Activated T-cell treated with anti-CD3 and anti-CD28 coated beads, Interleukin-2, amount 50 U/mL, for 72 hours (primary cell): Measurements from ENCODE around the gene TTC8. TPM values are rescaled to one million over a fixed set of nuclear protein-coding genes. Genes with fewer than 3 reads are reported as not detected.
"Not testable (repeated sequence)": the region's sequence is repeated elsewhere in the genome, so short reads cannot be mapped to it uniquely, and the experiment has no call there.

Source experiments
- ATAC-seq, 2 donors: fragments of 150-1000 bp; cut with Tn5 transposase; replicated peaks in 1 of 2; 2 replicates each; pipeline ENCODE4 v1.10.0; 2021; ENCODE audit warnings: moderate library complexity in 2 of 2, mild to moderate bottlenecking in 1 of 2
- DNase-seq, 2 donors: peaks; one replicate each; pipeline ENCODE4 v3.0.0; 2021 to 2022; ENCODE audit warnings: mixed read lengths in 1 of 2
- H3K27ac Mint-ChIP-seq: one replicate; pipeline ENCODE4 v1.8.0; 2022; ENCODE audit warnings: mild to moderate bottlenecking, moderate library complexity, mixed read lengths
- H3K27me3 Mint-ChIP-seq: one replicate; pipeline ENCODE4 v1.8.0; 2022; ENCODE audit warnings: low read depth, mixed read lengths
- H3K36me3 Mint-ChIP-seq, 2 donors: one replicate each; pipeline ENCODE4 v1.8.0; 2022; ENCODE audit warnings: mixed read lengths in 2 of 2, mild to moderate bottlenecking in 1 of 2; ENCODE audit not compliant: insufficient read depth in 2 of 2
- H3K4me1 Mint-ChIP-seq: one replicate; pipeline ENCODE4 v1.8.0; 2022; ENCODE audit warnings: low read depth, mixed read lengths
- H3K4me3 Mint-ChIP-seq, 2 donors: one replicate each; pipeline ENCODE4 v1.8.0; 2022; ENCODE audit warnings: mild to moderate bottlenecking in 2 of 2, mixed read lengths in 2 of 2, moderate library complexity in 2 of 2
- H3K9me3 Mint-ChIP-seq, 2 donors: one replicate each; pipeline ENCODE4 v1.8.0; 2022; ENCODE audit warnings: mixed read lengths in 2 of 2
- total RNA-seq, 2 donors: library from RNA; stranded (reverse); gene quantifications; one replicate each; pipeline ENCODE4 v1.2.3, GENCODE V29; 2022

TTC8 gene
- total RNA-seq, result 1 to 10 TPM; 2.4 to 4.1 TPM

- Mint-ChIP-seq H3K36me3 (no peaks in the 10 kb centered on the region), H3K27ac (peak within 1 kb of the TSS; percentile 97), H3K27me3 (peaks cover 19% of the 10 kb centered on the region), H3K4me1 (peaks cover 19% of the 10 kb centered on the region), H3K9me3 (no peaks in the 10 kb centered on the region), H3K4me3 (peak within 1 kb of the TSS; percentile 90 to 97)
- DNase-seq (peak; percentile 86 to 88), ATAC-seq (peak; percentile 98)
These were observed at the start of gene TTC8 for GRCh38 chr14:88824314-88825077. TTC8 (plus strand) TSS chr14:88824651; CDS start chr14:88824708, 57 bp downstream.

- Mint-ChIP-seq H3K27me3 (no peaks in the 10 kb centered on the region), H3K36me3 (peaks cover 0 to 5% of the 10 kb centered on the region in 2 donors), H3K27ac (no peak overlapping the region), H3K9me3 (no peaks in the 10 kb centered on the region), H3K4me3 (no peak overlapping the region), H3K4me1 (no peaks in the 10 kb centered on the region)
- ATAC-seq, result no peak
- DNase-seq, result no peak
These were observed 48.9 kb upstream of the TTC8 start for GRCh38 chr14:88775532-88775931.

DNA sequence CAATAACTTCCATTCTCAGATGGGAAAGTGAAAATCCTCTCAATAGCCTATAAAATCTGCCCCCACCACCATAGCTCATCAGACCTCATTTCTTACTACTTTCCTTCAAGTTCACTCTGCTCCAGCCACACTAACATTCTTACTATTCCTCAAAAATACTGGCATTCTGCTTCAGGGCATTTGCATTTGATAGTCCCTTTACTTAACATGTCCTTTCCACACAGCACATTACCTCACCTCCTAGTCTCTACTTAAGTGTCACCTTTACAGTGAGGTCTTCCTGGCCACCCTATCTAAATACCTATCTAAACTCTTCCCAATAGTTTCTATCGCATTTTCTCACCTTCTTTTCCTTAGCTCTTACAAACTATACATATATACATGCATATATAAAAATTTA lies 38.5 kb upstream of the TTC8 start:
- H3K27ac Mint-ChIP-seq, result no peak overlapping the region
- peaks cover 18% of the 10 kb centered on the region for H3K4me1 Mint-ChIP-seq
- H3K9me3 Mint-ChIP-seq, result peaks cover 18 to 19% of the 10 kb centered on the region in 2 donors
- DNase-seq (no peak), ATAC-seq (no peak)
- H3K36me3 Mint-ChIP-seq, result peaks cover 18 to 24% of the 10 kb centered on the region in 2 donors
- no peak overlapping the region for H3K4me3 Mint-ChIP-seq
- H3K27me3 Mint-ChIP-seq, result no peaks in the 10 kb centered on the region

- Mint-ChIP-seq H3K9me3 (peaks cover 17 to 19% of the 10 kb centered on the region in 2 donors), H3K27ac (no peak overlapping the region), H3K36me3 (peaks cover 18 to 22% of the 10 kb centered on the region in 2 donors), H3K4me1 (peaks cover 26% of the 10 kb centered on the region), H3K4me3 (no peak overlapping the region), H3K27me3 (no peaks in the 10 kb centered on the region)
- ATAC-seq, result no peak
- no peak for DNase-seq
These were observed 37.7 kb upstream of the TTC8 start for GRCh38 chr14:88786715-88787114.

GRCh38 chr14:88789573-88789972 lies 34.9 kb upstream of the TTC8 start:
- not testable (repeated sequence) for H3K27me3 Mint-ChIP-seq, H3K9me3 Mint-ChIP-seq, H3K36me3 Mint-ChIP-seq, H3K27ac Mint-ChIP-seq
- peak; percentile 26 to 61 for ATAC-seq
- Mint-ChIP-seq H3K4me3 (peak overlapping the region in 1 of 2 donors; percentile 92), H3K4me1 (peaks cover 29% of the 10 kb centered on the region)
- peak in 1 of 2 donors; percentile 12 for DNase-seq

- no peak for DNase-seq
- peaks cover 4 to 7% of the 10 kb centered on the region in 2 donors for H3K9me3 Mint-ChIP-seq
- peak; percentile 14 to 34 for ATAC-seq
- H3K27me3 Mint-ChIP-seq, result no peaks in the 10 kb centered on the region
- peak overlapping the region; percentile 89 to 92 for H3K4me3 Mint-ChIP-seq
- H3K4me1 Mint-ChIP-seq, result peaks cover 29% of the 10 kb centered on the region
- H3K36me3 Mint-ChIP-seq, result peaks cover 4 to 5% of the 10 kb centered on the region in 2 donors
- peak overlapping the region; percentile 89 for H3K27ac Mint-ChIP-seq
These were observed 33.8 kb upstream of the TTC8 start for GRCh38 chr14:88790501-88791251.

DNA sequence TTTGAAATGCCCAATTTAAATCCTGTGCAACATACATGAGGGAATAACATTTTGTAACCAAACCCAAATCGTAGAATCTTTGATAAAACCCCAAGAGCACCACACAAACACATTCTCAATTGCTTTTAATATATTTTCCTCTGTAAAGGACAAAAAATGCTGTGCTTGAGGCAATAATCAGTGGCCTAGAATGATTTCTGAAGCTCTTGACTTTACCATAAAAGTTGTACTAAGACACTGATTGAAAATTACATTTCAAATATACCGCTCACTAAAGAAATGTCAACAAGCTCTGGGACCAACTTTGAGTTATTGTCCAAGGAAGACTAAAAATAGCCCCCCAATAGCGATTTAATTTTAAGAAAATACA lies 33.2 kb upstream of the TTC8 start:
- Mint-ChIP-seq H3K4me3 (peak overlapping the region; percentile 89 to 92), H3K9me3 (peaks cover 2 to 4% of the 10 kb centered on the region in 2 donors), H3K4me1 (peaks cover 29% of the 10 kb centered on the region), H3K36me3 (peaks cover 4 to 5% of the 10 kb centered on the region in 2 donors), H3K27ac (peak overlapping the region; percentile 89), H3K27me3 (no peaks in the 10 kb centered on the region)
- ATAC-seq, result no peak
- no peak for DNase-seq

- H3K9me3 Mint-ChIP-seq, result peaks cover 1 to 2% of the 10 kb centered on the region in 2 donors
- H3K27ac Mint-ChIP-seq, result peak overlapping the region; percentile 89
- H3K27me3 Mint-ChIP-seq, result no peaks in the 10 kb centered on the region
- ATAC-seq, result peak in 1 of 2 donors; percentile 8
- peak in 1 of 2 donors; percentile 49 for DNase-seq
- peaks cover 2 to 4% of the 10 kb centered on the region in 2 donors for H3K36me3 Mint-ChIP-seq
- H3K4me1 Mint-ChIP-seq, result peaks cover 29% of the 10 kb centered on the region
- peak overlapping the region; percentile 89 to 92 for H3K4me3 Mint-ChIP-seq
These were observed 32.6 kb upstream of the TTC8 start for GRCh38 chr14:88791629-88792472.

GRCh38 chr14:88792473-88793258 lies 31.8 kb upstream of the TTC8 start, which contains the start of gene EML5:
EML5 (minus strand) TSS chr14:88792953; CDS start chr14:88792503, 450 bp downstream.
- Mint-ChIP-seq H3K9me3 (no peaks in the 10 kb centered on the region), H3K4me1 (peaks cover 29% of the 10 kb centered on the region), H3K36me3 (peaks cover 1 to 2% of the 10 kb centered on the region in 2 donors), H3K27ac (peak within 1 kb of the TSS; percentile 89), H3K27me3 (peaks cover under 1% of the 10 kb centered on the region), H3K4me3 (peak within 1 kb of the TSS; percentile 89 to 92)
- ATAC-seq (peak; percentile 70 to 80), DNase-seq (peak; percentile 86 to 87)

GRCh38 chr14:88793259-88793625 lies 31.2 kb upstream of the TTC8 start:
- H3K4me3 Mint-ChIP-seq, result peak overlapping the region; percentile 82 to 85
- peaks cover 1 to 2% of the 10 kb centered on the region in 2 donors for H3K36me3 Mint-ChIP-seq
- no peaks in the 10 kb centered on the region for H3K9me3 Mint-ChIP-seq
- ATAC-seq (no peak), DNase-seq (no peak)
- peak overlapping the region; percentile 81 for H3K27ac Mint-ChIP-seq
- peaks cover 29% of the 10 kb centered on the region for H3K4me1 Mint-ChIP-seq
- H3K27me3 Mint-ChIP-seq, result peaks cover 6% of the 10 kb centered on the region

GRCh38 chr14:88798156-88798555 lies 26.3 kb upstream of the TTC8 start:
- no peaks in the 10 kb centered on the region for H3K4me1 Mint-ChIP-seq
- peaks cover 14% of the 10 kb centered on the region for H3K27me3 Mint-ChIP-seq
- H3K4me3 Mint-ChIP-seq, result no peak overlapping the region

GRCh38 chr14:88799522-88799921 lies 24.9 kb upstream of the TTC8 start:
- ATAC-seq (no peak), DNase-seq (no peak)
- Mint-ChIP-seq H3K9me3 (no peaks in the 10 kb centered on the region), H3K4me1 (no peaks in the 10 kb centered on the region), H3K36me3 (no peaks in the 10 kb centered on the region), H3K27ac (no peak overlapping the region), H3K4me3 (no peak overlapping the region), H3K27me3 (peaks cover 14% of the 10 kb centered on the region)

More at GRCh38 chr14:88798156-88798555, 26.3 kb upstream of the TTC8 start:
- no peak overlapping the region for H3K27ac Mint-ChIP-seq
- H3K36me3 Mint-ChIP-seq, result no peaks in the 10 kb centered on the region
- ATAC-seq, result no peak
- DNase-seq, result no peak
- no peaks in the 10 kb centered on the region for H3K9me3 Mint-ChIP-seq
